ENCODE results near the gene CTSL. TPM values are rescaled to one million over a fixed set of nuclear protein-coding genes. Genes with fewer than 3 reads are reported as not detected.

Gene CTSL
- total RNA-seq, 2 donors from 2014 or later = 94.5 to 274 TPM

- ATAC-seq (ENCODE audit: insufficient number of reproducible peaks, low FRiP score, low read depth) = no peak
- Histone ChIP-seq H3K36me3 (no peaks in the 10 kb centered on the region), H3K4me1 (ENCODE audit: control insufficient read depth in 1 of 2, low read depth in 2 of 2) (peaks cover 12 to 28% of the 10 kb centered on the region in 2 donors), H3K9me3 (no peaks in the 10 kb centered on the region), H3K4me3 (no peak overlapping the region), H3K27me3 (replicated peaks; ENCODE audit: insufficient read depth) (no peaks in the 10 kb centered on the region), H3K27ac (no peak overlapping the region)
- TF ChIP-seq, protein P1, sequence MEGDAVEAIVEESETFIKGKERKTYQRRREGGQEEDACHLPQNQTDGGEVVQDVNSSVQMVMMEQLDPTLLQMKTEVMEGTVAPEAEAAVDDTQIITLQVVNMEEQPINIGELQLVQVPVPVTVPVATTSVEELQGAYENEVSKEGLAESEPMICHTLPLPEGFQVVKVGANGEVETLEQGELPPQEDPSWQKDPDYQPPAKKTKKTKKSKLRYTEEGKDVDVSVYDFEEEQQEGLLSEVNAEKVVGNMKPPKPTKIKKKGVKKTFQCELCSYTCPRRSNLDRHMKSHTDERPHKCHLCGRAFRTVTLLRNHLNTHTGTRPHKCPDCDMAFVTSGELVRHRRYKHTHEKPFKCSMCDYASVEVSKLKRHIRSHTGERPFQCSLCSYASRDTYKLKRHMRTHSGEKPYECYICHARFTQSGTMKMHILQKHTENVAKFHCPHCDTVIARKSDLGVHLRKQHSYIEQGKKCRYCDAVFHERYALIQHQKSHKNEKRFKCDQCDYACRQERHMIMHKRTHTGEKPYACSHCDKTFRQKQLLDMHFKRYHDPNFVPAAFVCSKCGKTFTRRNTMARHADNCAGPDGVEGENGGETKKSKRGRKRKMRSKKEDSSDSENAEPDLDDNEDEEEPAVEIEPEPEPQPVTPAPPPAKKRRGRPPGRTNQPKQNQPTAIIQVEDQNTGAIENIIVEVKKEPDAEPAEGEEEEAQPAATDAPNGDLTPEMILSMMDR (IDR thresholded peaks at IDR 0.05) = no peak
- DNase-seq (ENCODE audit: low spot score) = no peak
Observed at GRCh38 chr9:87716141-87716540, 9.8 kb upstream of the CTSL start.

DNA sequence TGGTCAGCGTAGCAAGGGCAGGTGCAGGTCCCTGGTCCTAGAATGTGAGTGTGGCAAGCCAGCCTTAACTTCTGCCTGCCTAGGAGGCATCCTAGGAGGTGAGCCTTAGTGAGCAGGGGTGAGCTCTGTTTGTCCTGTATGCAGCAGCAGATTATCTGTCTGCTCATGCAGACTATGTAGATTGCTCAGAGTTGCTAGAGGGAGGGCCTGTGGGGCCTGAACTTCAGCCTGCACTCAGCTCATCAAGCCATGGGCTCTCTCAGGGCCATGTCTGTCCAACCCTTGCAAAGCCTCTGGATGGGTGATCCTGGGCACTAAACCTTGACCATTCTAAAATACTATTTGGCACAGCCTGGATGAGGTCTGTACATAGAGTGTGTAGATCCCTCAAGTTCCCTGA, 8.5 kb upstream of the CTSL start:
- H3K4me3 ChIP-seq = no peak overlapping the region
- DNase-seq (ENCODE audit: low spot score) = no peak
- TF ChIP-seq, protein P1 (IDR thresholded peaks at IDR 0.05) = no peak
- no peak for ATAC-seq (ENCODE audit: insufficient number of reproducible peaks, low FRiP score, low read depth)
- peaks cover 12 to 20% of the 10 kb centered on the region in 2 donors for H3K4me1 ChIP-seq (ENCODE audit: control insufficient read depth in 1 of 2, low read depth in 2 of 2)
- no peaks in the 10 kb centered on the region for H3K9me3 ChIP-seq
- no peaks in the 10 kb centered on the region for H3K36me3 ChIP-seq
- no peaks in the 10 kb centered on the region for H3K27me3 ChIP-seq (replicated peaks; ENCODE audit: insufficient read depth)
- no peak overlapping the region for H3K27ac ChIP-seq

- DNase-seq (ENCODE audit: low spot score) (no peak), ATAC-seq (ENCODE audit: insufficient number of reproducible peaks, low FRiP score, low read depth) (no peak)
- no peaks in the 10 kb centered on the region for H3K36me3 ChIP-seq
- H3K4me3 ChIP-seq = no peak overlapping the region
- peaks cover 12 to 16% of the 10 kb centered on the region in 2 donors for H3K4me1 ChIP-seq (ENCODE audit: control insufficient read depth in 1 of 2, low read depth in 2 of 2)
- no peaks in the 10 kb centered on the region for H3K9me3 ChIP-seq
- no peak overlapping the region for H3K27ac ChIP-seq
- no peaks in the 10 kb centered on the region for H3K27me3 ChIP-seq (replicated peaks; ENCODE audit: insufficient read depth)
- TF ChIP-seq, protein P1 (IDR thresholded peaks at IDR 0.05) = no peak
Observed at GRCh38 chr9:87718231-87718630, 7.7 kb upstream of the CTSL start.

DNA sequence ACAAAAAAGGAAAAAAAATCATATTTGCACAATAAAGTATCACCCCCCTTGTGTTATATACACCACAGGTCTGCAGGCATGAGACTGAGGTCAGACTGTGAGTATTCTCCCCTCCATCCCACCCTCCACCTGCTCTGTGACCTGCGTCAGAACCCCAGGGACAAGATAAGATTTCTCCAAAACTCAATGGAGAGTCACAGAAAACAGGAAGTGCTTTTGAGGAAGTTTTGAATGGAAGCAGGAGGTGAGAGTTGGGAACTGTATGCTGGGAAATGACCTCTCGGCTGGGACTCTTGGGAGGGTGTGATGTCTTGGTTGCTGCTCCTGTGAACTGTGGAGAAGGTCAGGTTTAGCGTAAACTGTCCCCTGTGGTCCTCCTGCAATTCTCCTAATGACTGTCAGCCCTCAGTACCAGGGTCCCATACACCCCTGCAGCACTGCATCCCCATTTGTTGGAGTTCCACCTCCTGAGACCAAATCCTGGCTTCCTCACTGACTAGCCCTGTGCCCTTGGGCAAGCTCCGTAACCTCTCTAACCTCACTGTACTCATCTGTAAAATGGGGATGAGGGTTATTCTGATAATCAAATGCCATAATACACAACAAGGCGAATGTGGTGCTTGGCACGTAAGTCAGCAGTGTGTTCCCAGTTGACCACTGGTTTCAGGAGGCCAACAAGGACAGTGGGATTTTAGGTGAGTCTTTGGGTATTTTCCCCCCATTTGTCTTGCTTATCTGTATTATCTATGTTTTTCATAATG, 6.9 kb upstream of the CTSL start:
- Histone ChIP-seq H3K4me1 (ENCODE audit: control insufficient read depth in 1 of 2, low read depth in 2 of 2) (peaks cover 9 to 10% of the 10 kb centered on the region in 2 donors), H3K27ac (no peak overlapping the region), H3K36me3 (no peaks in the 10 kb centered on the region), H3K4me3 (no peak overlapping the region), H3K27me3 (replicated peaks; ENCODE audit: insufficient read depth) (no peaks in the 10 kb centered on the region), H3K9me3 (no peaks in the 10 kb centered on the region)
- no peak for ATAC-seq (ENCODE audit: insufficient number of reproducible peaks, low FRiP score, low read depth)
- TF ChIP-seq, protein P1 (IDR thresholded peaks at IDR 0.05) = no peak
- no peak for DNase-seq (ENCODE audit: low spot score)

- Histone ChIP-seq H3K4me1 (ENCODE audit: control insufficient read depth in 1 of 2, low read depth in 2 of 2) (peaks cover 0 to 2% of the 10 kb centered on the region in 2 donors), H3K27ac (no peak overlapping the region), H3K36me3 (no peaks in the 10 kb centered on the region), H3K9me3 (no peaks in the 10 kb centered on the region), H3K4me3 (no peak overlapping the region), H3K27me3 (replicated peaks; ENCODE audit: insufficient read depth) (no peaks in the 10 kb centered on the region)
- TF ChIP-seq, protein P1 (IDR thresholded peaks at IDR 0.05) = no peak
- DNase-seq (ENCODE audit: low spot score) = no peak
- no peak for ATAC-seq (ENCODE audit: insufficient number of reproducible peaks, low FRiP score, low read depth)
Observed at GRCh38 chr9:87720173-87720572, 5.7 kb upstream of the CTSL start.

Data from thoracic aorta (tissue), 2 donors.